RWPE2 (cell line): ENCODE data around the gene SIX2.
"Not testable (repeated sequence)": the region's sequence is repeated elsewhere in the genome, so short reads cannot be mapped to it uniquely, and the experiment has no call there.

Experiments used
- ATAC-seq: fragments of 200-7000 bp; cut with Tn5 transposase; 3 replicates; pipeline ENCODE4 v1.9.1; 2021; ENCODE audit warnings: low read depth
- DNase-seq: peaks from one replicate; pipeline ENCODE4 v3.0.0-alpha.2; 2020; ENCODE audit warnings: low spot score
- H3K27ac ChIP-seq: fragments of 450-650 bp; 2 replicates; pipeline ENCODE4 v1.5.1; 2017; ENCODE audit warnings: mild to moderate bottlenecking; ENCODE audit not compliant: poor library complexity, severe bottlenecking
- H3K27me3 ChIP-seq: fragments of 250-450 bp; sonication (Bioruptor Pico); 2 replicates; pipeline ENCODE4 v1.5.1; 2021; ENCODE audit warnings: mild to moderate bottlenecking, moderate library complexity; ENCODE audit not compliant: insufficient read depth, poor library complexity, severe bottlenecking
- H3K36me3 ChIP-seq: fragments of 250-450 bp; sonication (Bioruptor Pico); 2 replicates; pipeline ENCODE4 v1.5.1; 2020; ENCODE audit warnings: low read depth, mild to moderate bottlenecking, moderate library complexity
- H3K4me1 ChIP-seq: fragments of 250-450 bp; sonication (Bioruptor Pico); 2 replicates; pipeline ENCODE4 v1.5.1; 2021; ENCODE audit warnings: mild to moderate bottlenecking, moderate library complexity; ENCODE audit not compliant: insufficient read depth, poor library complexity, severe bottlenecking
- H3K4me3 ChIP-seq: fragments of 250-450 bp; sonication (Bioruptor Pico); 2 replicates; pipeline ENCODE4 v1.5.1; 2021; ENCODE audit warnings: mild to moderate bottlenecking, moderate library complexity; ENCODE audit not compliant: severe bottlenecking
- H3K9me3 ChIP-seq: fragments of 250-450 bp; sonication (Bioruptor Pico); 2 replicates; pipeline ENCODE4 v1.5.1; 2021; ENCODE audit warnings: mild to moderate bottlenecking, moderate library complexity; ENCODE audit not compliant: severe bottlenecking
- CTCF ChIP-seq: fragments of 450-650 bp; IDR thresholded peaks from one replicate; pipeline ENCODE4 v1.5.1; 2017; ENCODE audit warnings: mild to moderate bottlenecking, moderate library complexity; ENCODE audit not compliant: poor library complexity, severe bottlenecking

The SIX2 gene

GRCh38 chr2:45043174-45043573, 33.9 kb upstream of the SIX2 start:
- H3K4me3 ChIP-seq = no peak overlapping the region
- DNase-seq (no peak), ATAC-seq (no peak)
- no peaks in the 10 kb centered on the region for H3K27me3 ChIP-seq
- no peak overlapping the region for H3K27ac ChIP-seq
- H3K9me3 ChIP-seq = no peaks in the 10 kb centered on the region
- no peaks in the 10 kb centered on the region for H3K36me3 ChIP-seq
- peaks cover 7% of the 10 kb centered on the region for H3K4me1 ChIP-seq
- no peak for TF ChIP-seq CTCF

GRCh38 chr2:45042401-45042800, 33.1 kb upstream of the SIX2 start:
- DNase-seq (no peak), ATAC-seq (no peak)
- Histone ChIP-seq H3K27ac (no peak overlapping the region), H3K27me3 (no peaks in the 10 kb centered on the region), H3K4me3 (no peak overlapping the region), H3K36me3 (no peaks in the 10 kb centered on the region), H3K9me3 (no peaks in the 10 kb centered on the region), H3K4me1 (peaks cover 7% of the 10 kb centered on the region)
- no peak for TF ChIP-seq CTCF

- no peaks in the 10 kb centered on the region for H3K36me3 ChIP-seq
- H3K4me1 ChIP-seq = peaks cover 7% of the 10 kb centered on the region
- H3K27ac ChIP-seq = no peak overlapping the region
- ATAC-seq (no peak), DNase-seq (no peak)
- no peaks in the 10 kb centered on the region for H3K27me3 ChIP-seq
- H3K9me3 ChIP-seq = no peaks in the 10 kb centered on the region
- no peak for TF ChIP-seq CTCF
- H3K4me3 ChIP-seq = no peak overlapping the region
Observed at GRCh38 chr2:45040786-45041185, 31.5 kb upstream of the SIX2 start.

GRCh38 chr2:45039804-45040203, 30.6 kb upstream of the SIX2 start:
- H3K4me3 ChIP-seq, H3K27ac ChIP-seq, H3K27me3 ChIP-seq, ATAC-seq, DNase-seq, H3K4me1 ChIP-seq, H3K36me3 ChIP-seq, H3K9me3 ChIP-seq: not testable (repeated sequence)

GRCh38 chr2:45038861-45039260, 29.6 kb upstream of the SIX2 start:
- ATAC-seq, H3K4me3 ChIP-seq, H3K4me1 ChIP-seq, H3K27ac ChIP-seq, H3K36me3 ChIP-seq, H3K27me3 ChIP-seq, H3K9me3 ChIP-seq, DNase-seq: not testable (repeated sequence)

GRCh38 chr2:45033302-45033701, 24.1 kb upstream of the SIX2 start:
- DNase-seq (no peak), ATAC-seq (no peak)
- Histone ChIP-seq H3K27me3 (no peaks in the 10 kb centered on the region), H3K36me3 (no peaks in the 10 kb centered on the region), H3K27ac (no peak overlapping the region), H3K9me3 (no peaks in the 10 kb centered on the region), H3K4me1 (no peaks in the 10 kb centered on the region), H3K4me3 (no peak overlapping the region)
- TF ChIP-seq CTCF = no peak
